Breast epithelium (tissue), 3 donors: ENCODE results near the gene PPP1R16B.

Experiments
- CTCF ChIP-seq, 3 donors: fragments of 450-650 bp; IDR thresholded peaks; one replicate each; pipeline ENCODE4 v1.5.1; 2016 to 2017; ENCODE audit warnings: antibody characterized with exemption in 3 of 3, mild to moderate bottlenecking in 3 of 3, moderate library complexity in 3 of 3
- POLR2AphosphoS5 ChIP-seq, 3 donors: sonication (generic); formaldehyde crosslinking; IDR thresholded peaks; one replicate each; pipeline ENCODE4 v1.6.1; 2017; ENCODE audit warnings: antibody characterized with exemption in 3 of 3

GRCh38 chr20:38840894-38841470, 35.5 kb downstream of the PPP1R16B start:
- TF ChIP-seq CTCF (IDR thresholded peaks at IDR 0.05): no peak
- TF ChIP-seq POLR2AphosphoS5 (IDR thresholded peaks at IDR 0.05): no peak
